GM10248 (cell line): ENCODE measurements around the gene VAC14.

Experiments used
- CTCF ChIA-PET: fragments of 300-600 bp; sonication (Branson Sonifier 250); formaldehyde crosslinking; extraction: SDS; loops from one replicate; lab custom pipeline; 2021; ENCODE audit warnings: antibody characterized with exemption; lab: Yijun Ruan, JAX
- POLR2A ChIA-PET: fragments of 350-650 bp; sonication (Branson Sonifier 250); formaldehyde crosslinking; extraction: SDS; loops from one replicate; lab custom pipeline; 2020; ENCODE audit warnings: antibody characterized with exemption; lab: Yijun Ruan, JAX
- DNase-seq: peaks from one replicate; pipeline ENCODE4 v3.0.0; 2012; ENCODE audit errors: extremely low spot score
- TF ChIP-seq, protein P1 (sequence below): IDR thresholded peaks from 2 replicates; pipeline ENCODE4 v1.5.1; 2012; ENCODE audit warnings: mild to moderate bottlenecking, low read depth; ENCODE audit errors: extremely low read depth, missing control alignments, control extremely low read depth

The VAC14 gene

DNA sequence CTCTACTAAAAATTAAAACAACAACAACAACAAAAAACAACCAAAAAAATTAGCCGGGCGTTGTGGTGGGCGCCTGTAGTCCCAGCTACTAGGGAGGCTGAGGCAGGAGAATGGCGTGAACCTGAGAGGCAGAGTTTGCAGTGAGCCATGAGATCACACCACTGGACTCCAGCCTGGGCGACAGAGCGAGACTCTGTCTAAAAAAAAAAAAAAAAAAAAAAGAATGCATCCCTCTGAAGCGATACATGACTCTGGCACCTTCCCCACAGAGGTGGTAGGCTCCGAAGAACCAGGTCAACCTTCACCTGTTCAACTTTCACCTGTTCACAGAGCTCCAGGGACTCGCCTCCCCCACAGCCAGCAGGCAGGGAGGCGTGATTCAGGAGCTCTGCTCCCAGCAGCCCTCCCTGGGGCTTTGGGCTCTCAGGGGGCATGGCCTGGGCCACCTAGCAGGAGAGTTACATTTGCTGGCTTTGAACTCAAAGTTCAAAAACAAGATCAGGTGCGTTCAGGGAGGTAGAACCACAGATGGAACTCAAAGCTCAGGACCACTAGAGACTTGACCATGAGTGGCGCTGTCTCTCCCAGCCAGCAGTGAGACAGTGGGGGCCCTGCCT lies 5.6 kb downstream of the VAC14 start:
- DNase-seq, result no peak
- ChIA-PET POLR2A (no interaction called here), CTCF (interaction anchor here (1.2 kb wide), 1 partner anchor 25 kb away, joined by 5 read pairs; no protein-coding TSS in a partner anchor)
- TF ChIP-seq, protein P1, sequence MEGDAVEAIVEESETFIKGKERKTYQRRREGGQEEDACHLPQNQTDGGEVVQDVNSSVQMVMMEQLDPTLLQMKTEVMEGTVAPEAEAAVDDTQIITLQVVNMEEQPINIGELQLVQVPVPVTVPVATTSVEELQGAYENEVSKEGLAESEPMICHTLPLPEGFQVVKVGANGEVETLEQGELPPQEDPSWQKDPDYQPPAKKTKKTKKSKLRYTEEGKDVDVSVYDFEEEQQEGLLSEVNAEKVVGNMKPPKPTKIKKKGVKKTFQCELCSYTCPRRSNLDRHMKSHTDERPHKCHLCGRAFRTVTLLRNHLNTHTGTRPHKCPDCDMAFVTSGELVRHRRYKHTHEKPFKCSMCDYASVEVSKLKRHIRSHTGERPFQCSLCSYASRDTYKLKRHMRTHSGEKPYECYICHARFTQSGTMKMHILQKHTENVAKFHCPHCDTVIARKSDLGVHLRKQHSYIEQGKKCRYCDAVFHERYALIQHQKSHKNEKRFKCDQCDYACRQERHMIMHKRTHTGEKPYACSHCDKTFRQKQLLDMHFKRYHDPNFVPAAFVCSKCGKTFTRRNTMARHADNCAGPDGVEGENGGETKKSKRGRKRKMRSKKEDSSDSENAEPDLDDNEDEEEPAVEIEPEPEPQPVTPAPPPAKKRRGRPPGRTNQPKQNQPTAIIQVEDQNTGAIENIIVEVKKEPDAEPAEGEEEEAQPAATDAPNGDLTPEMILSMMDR, result no peak

DNA sequence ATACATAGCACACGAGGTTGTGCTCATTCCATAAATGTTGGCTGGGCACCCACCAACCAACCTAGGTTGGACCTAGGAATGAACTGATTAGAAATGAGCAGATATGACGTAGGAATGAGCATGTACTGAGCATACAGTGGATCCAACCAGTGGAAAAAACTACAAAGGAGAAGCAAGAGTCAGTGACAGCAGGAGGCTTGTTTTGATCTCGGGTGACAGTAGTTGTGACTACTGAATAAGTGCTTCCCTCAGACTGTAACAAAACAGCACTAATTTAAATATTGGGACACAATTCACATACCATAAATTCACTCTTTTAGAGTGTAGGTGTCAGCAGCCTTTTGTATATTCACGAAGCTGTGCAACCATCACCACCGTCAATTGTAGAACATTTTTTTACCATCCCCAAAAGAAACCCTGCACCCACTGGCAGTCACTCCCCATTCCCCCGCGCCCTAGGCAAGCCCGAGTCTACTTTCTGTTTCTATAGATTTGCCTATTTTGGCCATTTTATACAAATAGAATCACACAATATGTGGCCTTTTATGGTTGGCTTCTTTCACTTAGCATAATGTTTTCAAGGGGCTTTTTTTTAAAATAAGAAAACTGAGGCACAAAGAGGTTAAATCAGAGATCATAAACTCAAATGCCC lies 7.0 kb downstream of the VAC14 start:
- DNase-seq, result no peak
- POLR2A ChIA-PET, result no interaction called here
- TF ChIP-seq, protein P1, result no peak
- CTCF ChIA-PET, result no interaction called here

DNA sequence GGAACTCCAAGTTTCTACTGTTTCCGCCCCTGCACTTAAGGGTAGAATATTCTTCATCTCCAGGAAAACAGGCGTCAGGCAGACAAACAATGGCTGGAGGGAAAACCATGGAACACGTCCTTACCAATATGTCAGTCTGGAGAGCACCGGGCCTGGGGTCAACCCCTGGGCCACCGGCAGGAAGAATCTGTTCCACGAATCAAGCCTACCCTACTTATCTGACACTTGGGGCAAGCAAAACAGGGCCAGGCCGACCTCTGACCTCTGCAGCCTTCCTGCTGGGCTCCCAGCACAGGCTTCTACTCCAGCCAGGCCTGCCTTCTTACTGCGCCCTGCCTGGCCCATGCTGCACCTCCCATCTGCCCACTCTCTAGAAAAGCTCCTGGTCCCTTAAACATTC lies 10.1 kb downstream of the VAC14 start:
- TF ChIP-seq, protein P1, result no peak
- ChIA-PET POLR2A (interaction anchor here (1.0 kb wide), 1 partner anchor 10 kb away, joined by 3 read pairs; the partner anchor contains the start of gene VAC14), CTCF (interaction anchor here (1.8 kb wide), 1 partner anchor 20 kb away, joined by 11 read pairs; no protein-coding TSS in a partner anchor)
- DNase-seq, result no peak

DNA sequence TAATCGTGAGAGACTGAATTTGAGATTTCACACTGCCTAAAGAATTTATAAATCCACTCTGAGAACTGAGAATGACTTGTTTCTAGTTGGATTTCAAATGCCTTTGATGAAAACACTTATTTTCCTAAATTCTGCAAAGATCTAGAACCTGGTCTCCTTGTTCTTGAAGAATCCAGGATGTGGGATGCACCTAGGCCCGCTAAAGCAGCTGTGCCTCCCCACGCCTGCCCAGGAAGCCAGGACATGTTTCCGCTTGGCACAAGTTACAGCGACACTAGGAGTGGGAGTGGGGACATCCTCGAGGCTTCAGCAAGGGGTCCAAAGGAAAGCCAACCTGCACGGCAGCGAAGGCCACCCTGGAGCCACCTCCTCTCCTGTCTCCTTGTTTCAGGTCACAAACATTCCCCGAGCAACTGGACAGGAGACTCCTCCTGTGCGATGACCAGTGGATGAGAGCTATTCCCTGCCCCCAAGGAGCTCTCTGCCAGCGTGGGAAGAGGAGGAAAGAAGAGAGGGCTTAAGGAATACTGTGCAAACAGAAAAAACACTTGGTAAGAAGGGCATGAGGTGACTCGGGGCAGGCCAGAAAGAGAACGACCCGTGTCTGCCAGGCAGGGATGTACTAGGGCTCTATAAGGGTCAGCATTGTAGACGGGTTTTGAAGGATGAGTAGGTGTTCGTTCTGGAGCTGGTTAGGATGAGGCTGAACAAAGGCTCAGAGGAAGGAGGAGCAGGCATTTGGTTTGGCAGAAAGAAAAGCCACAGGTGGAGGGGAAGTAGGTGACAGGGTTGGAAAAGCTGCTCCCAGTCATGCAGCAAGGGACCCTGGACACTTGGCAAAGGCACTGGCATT lies 11.1 kb downstream of the VAC14 start:
- TF ChIP-seq, protein P1, result no peak
- DNase-seq, result no peak
- ChIA-PET CTCF (interaction anchor here (6.8 kb wide), 1 partner anchor 19 kb away, joined by 46 read pairs; no protein-coding TSS in a partner anchor), POLR2A (interaction anchor here (0.6 to 1.0 kb wide), 2 partner anchors 11 to 381 kb away, joined by 3 to 4 read pairs; partner anchors contain the start of gene VAC14)

DNA sequence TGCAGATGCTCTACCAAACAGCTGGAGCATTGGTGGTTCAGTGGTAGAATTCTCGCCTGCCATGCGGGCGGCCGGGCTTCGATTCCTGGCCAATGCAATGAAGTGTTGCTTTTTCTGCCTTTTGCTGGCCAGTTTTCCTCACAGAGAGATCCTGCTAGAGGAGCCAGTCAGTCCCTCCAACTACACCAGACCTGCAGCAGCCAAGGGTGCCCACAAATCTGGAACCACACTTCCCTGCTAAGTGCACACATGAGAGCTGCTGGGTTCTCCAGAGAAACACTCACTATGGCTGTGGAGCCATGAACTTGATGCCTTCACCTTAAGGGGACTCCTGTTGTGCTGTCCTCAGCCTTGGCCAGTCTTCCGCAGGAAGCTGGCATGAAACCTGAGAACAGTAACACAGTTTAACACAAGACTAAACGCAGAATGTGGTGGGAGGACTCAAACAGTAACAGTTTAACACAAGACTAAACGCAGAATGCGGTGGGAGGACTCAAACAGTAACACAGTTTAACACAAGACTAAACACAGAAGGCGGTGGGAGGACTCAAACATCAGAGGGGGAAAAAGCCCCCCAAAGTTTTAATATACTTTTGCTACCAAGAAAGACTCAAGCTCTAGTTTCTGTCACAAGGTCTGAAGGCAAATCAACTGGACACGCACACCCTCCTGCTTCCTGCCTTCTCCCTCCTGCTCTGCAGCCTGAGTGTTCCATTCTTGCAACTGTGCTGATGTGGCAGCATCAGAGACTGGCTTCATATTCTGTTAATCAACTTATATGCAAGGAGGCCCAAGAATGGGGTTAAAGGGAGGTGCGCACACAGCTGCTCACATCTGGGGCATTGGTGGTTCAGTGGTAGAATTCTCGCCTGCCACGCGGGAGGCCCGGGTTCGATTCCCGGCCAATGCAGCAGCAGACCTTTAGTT lies 12.0 kb downstream of the VAC14 start:
- ChIA-PET CTCF (interaction anchor here (1.1 to 6.8 kb wide), 2 partner anchors 13 to 18 kb away, joined by 4 to 46 read pairs; no protein-coding TSS in a partner anchor), POLR2A (no interaction called here)
- TF ChIP-seq, protein P1, result no peak
- no peak for DNase-seq
